Right lobe of liver (tissue), 4 donors: ENCODE data around the gene MBOAT1.

Source experiments
- CTCF ChIP-seq, 4 donors: fragments of 200-600 bp in 3 of 4; fragments of 450-650 bp in 1 of 4; IDR thresholded peaks; one replicate each; pipeline versions ENCODE4 v1.5.1 to v1.8.0; 2016 to 2022; ENCODE audit warnings: antibody characterized with exemption in 4 of 4, mild to moderate bottlenecking in 2 of 4
- POLR2A ChIP-seq: fragments of 450-650 bp; IDR thresholded peaks from one replicate; pipeline ENCODE4 v1.6.1; 2017; ENCODE audit warnings: antibody characterized with exemption, mild to moderate bottlenecking
- donor health status: DM: no; HTN: no; CAD: no.
- donor health status: DM: no; HTN: no; CAD: no.
- donor health status: DM: no; HTN: yes; CAD: no.

- no peak for TF ChIP-seq POLR2A
- TF ChIP-seq CTCF (IDR thresholded peaks at IDR 0.05): no peak
Observed at GRCh38 chr6:20055916-20056315, 156.4 kb downstream of the MBOAT1 start.
